ENCODE data around the gene PTPRF.
"Not testable (repeated sequence)": the region's sequence is repeated elsewhere in the genome, so short reads cannot be mapped to it uniquely, and the experiment has no call there.

Gene PTPRF

GRCh38 chr1:43530483-43531106, at the start of gene PTPRF:
Gene PTPRF, plus strand, starts transcription at chr1:43530883. Its CDS starts 14,193 bp downstream, at chr1:43545076.
- Histone ChIP-seq H3K9ac (ENCODE audit: low read depth, low read length) (peak within 1 kb of the TSS; percentile 76), H3K36me3 (ENCODE audit: control insufficient read depth, insufficient read depth, low read length) (no peaks in the 10 kb centered on the region), H3K4me1 (ENCODE audit: control insufficient read depth, insufficient read depth, low read length) (peaks cover 34% of the 10 kb centered on the region), H3K9me3 (ENCODE audit: control insufficient read depth, insufficient read depth, low read length) (no peaks in the 10 kb centered on the region), H3K27me3 (ENCODE audit: control insufficient read depth, insufficient read depth, low read length) (peaks cover 23% of the 10 kb centered on the region), H3K4me3 (ENCODE audit: low read depth, low read length) (peak within 1 kb of the TSS; percentile 88)

DNA sequence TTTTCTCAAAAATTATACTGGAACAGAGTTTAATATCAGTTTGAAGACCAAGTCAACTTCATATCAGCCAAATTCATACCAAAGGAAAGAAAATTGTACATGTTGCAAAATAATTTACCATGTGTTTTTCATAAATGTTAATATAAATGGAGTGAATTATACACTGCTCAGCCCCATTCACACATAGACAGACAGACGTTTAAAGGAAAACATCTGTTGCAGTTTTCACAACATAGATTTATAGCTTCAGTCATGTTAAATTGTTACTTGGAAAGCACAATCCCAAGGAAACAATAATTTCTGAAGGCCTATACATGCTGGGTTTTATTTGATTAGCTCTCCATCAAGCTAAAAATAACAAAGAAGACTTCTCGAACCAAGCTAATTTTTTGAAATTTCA, 49.2 kb upstream of the PTPRF start:
- H3K9ac ChIP-seq (ENCODE audit: low read depth, low read length) = no peak overlapping the region
- H3K4me3 ChIP-seq (ENCODE audit: low read depth, low read length) = no peak overlapping the region
- H3K36me3 ChIP-seq (ENCODE audit: control insufficient read depth, insufficient read depth, low read length) = no peaks in the 10 kb centered on the region
- no peaks in the 10 kb centered on the region for H3K27me3 ChIP-seq (ENCODE audit: control insufficient read depth, insufficient read depth, low read length)
- no peaks in the 10 kb centered on the region for H3K9me3 ChIP-seq (ENCODE audit: control insufficient read depth, insufficient read depth, low read length)
- no peaks in the 10 kb centered on the region for H3K4me1 ChIP-seq (ENCODE audit: control insufficient read depth, insufficient read depth, low read length)

DNA sequence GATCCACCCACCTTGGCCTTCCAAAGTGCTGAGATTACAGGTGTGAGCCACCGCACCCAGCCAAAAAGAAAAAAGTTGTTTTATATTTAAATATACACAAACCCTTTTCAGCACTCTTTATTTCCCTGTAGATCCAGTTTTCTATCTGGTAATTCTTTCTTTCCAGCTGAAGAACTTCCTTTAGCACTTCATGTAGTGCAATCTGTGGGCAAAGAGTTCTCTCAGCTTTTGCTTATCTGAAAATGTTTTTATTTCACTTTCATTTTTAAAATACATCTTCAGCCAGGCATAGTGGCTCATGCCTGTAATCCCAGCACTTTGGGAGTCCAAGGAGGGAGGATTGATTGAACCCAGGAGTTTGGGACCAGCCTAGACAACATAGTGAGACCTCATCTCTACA, 48.5 kb upstream of the PTPRF start:
- Histone ChIP-seq H3K27me3 (ENCODE audit: control insufficient read depth, insufficient read depth, low read length) (no peaks in the 10 kb centered on the region), H3K9ac (ENCODE audit: low read depth, low read length) (no peak overlapping the region), H3K36me3 (ENCODE audit: control insufficient read depth, insufficient read depth, low read length) (no peaks in the 10 kb centered on the region), H3K4me1 (ENCODE audit: control insufficient read depth, insufficient read depth, low read length) (no peaks in the 10 kb centered on the region), H3K4me3 (ENCODE audit: low read depth, low read length) (no peak overlapping the region), H3K9me3 (ENCODE audit: control insufficient read depth, insufficient read depth, low read length) (no peaks in the 10 kb centered on the region)

DNA sequence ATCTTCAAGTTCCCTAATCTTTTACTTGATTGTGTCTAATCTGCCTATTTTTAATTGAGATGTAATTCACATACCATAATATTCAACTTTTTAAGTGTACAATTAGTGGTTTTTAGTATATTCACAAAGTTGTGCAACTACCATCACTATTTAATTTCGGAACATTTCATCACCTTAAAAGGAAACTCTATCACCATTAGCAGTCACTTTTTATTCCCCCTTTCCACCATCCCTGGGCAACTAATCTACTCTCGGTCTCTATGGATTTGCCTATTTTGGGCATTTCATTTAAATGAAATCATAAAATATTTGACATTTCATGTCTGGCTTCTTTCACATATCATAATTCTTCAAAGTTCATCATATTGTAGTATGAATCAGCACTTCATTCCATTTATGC, 46.3 kb upstream of the PTPRF start:
- H3K27me3 ChIP-seq (ENCODE audit: control insufficient read depth, insufficient read depth, low read length) = no peaks in the 10 kb centered on the region
- H3K9me3 ChIP-seq (ENCODE audit: control insufficient read depth, insufficient read depth, low read length) = no peaks in the 10 kb centered on the region
- H3K4me1 ChIP-seq (ENCODE audit: control insufficient read depth, insufficient read depth, low read length) = no peaks in the 10 kb centered on the region

DNA sequence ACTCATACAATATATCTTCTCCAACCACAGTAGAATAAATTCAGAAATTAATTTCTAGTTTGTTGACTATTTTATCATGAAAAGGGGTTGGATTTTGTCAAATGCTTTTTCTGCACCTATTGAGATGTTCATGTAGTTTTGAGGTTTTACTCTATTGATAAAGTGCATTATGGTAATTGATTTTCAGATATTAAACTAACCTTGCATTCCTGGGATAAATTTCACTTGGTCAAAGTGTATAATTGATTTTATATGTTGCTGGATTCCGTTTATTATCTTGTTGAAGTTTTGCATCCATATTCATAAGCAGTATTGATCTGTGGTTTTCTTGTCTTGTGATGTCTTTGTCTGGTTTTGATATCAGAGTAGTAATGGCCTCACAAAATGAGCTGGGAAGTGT, 42.5 kb upstream of the PTPRF start:
- H3K4me3 ChIP-seq (ENCODE audit: low read depth, low read length) = no peak overlapping the region
- H3K4me1 ChIP-seq (ENCODE audit: control insufficient read depth, insufficient read depth, low read length) = no peaks in the 10 kb centered on the region
- no peaks in the 10 kb centered on the region for H3K27me3 ChIP-seq (ENCODE audit: control insufficient read depth, insufficient read depth, low read length)
- peaks cover 2% of the 10 kb centered on the region for H3K9me3 ChIP-seq (ENCODE audit: control insufficient read depth, insufficient read depth, low read length)
- H3K9ac ChIP-seq (ENCODE audit: low read depth, low read length) = no peak overlapping the region
- no peaks in the 10 kb centered on the region for H3K36me3 ChIP-seq (ENCODE audit: control insufficient read depth, insufficient read depth, low read length)

More for the DNA sequence above, 46.3 kb upstream of the PTPRF start:
- Histone ChIP-seq H3K4me3 (ENCODE audit: low read depth, low read length) (no peak overlapping the region), H3K36me3 (ENCODE audit: control insufficient read depth, insufficient read depth, low read length) (no peaks in the 10 kb centered on the region), H3K9ac (ENCODE audit: low read depth, low read length) (no peak overlapping the region)

DNA sequence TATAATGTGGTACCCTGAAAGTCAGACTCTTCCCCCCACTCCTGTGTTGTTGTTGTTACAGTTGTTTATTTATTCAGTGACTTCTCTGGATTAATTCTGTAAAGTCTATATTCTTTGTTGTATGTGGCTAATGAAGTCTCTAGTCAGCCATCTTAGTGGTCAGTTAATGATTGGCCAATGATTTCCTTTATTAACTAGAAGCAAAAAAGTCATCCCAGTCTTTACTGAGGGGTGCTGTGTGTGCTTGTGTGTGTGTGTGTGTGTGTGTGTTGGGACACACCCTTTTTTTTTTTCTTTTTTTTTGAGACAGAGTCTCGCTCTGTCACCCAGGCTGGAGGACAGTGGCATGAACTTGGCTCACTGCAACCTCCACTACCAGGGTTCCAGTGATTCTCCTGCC, 39.6 kb upstream of the PTPRF start:
- Histone ChIP-seq H3K9me3 (ENCODE audit: control insufficient read depth, insufficient read depth, low read length) (peaks cover 2% of the 10 kb centered on the region), H3K4me1 (ENCODE audit: control insufficient read depth, insufficient read depth, low read length) (peaks cover 9% of the 10 kb centered on the region), H3K27me3 (ENCODE audit: control insufficient read depth, insufficient read depth, low read length) (no peaks in the 10 kb centered on the region), H3K36me3 (ENCODE audit: control insufficient read depth, insufficient read depth, low read length) (no peaks in the 10 kb centered on the region), H3K4me3 (ENCODE audit: low read depth, low read length) (no peak overlapping the region), H3K9ac (ENCODE audit: low read depth, low read length) (no peak overlapping the region)

DNA sequence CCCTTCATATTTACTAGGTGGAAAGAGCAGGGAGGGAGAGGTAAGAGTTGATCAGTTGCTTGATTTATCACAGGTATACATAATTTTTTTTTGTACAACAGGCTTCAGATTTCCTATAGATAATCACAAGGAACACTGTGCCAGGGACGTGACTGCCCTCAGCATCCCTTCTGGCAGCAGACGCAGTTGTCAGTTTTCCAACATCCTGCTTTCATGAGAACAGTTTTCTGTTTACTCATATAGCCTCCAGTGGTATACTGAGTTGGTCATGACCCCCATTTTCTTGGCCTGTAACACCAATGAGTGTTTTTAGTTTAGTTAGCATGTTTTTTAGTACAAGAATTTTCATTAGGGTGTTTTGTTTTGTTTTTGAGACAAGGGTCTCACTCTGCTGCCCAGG, 37.9 kb upstream of the PTPRF start:
- no peak overlapping the region for H3K4me3 ChIP-seq (ENCODE audit: low read depth, low read length)
- no peaks in the 10 kb centered on the region for H3K27me3 ChIP-seq (ENCODE audit: control insufficient read depth, insufficient read depth, low read length)
- peaks cover 2% of the 10 kb centered on the region for H3K9me3 ChIP-seq (ENCODE audit: control insufficient read depth, insufficient read depth, low read length)
- H3K4me1 ChIP-seq (ENCODE audit: control insufficient read depth, insufficient read depth, low read length) = peaks cover 9% of the 10 kb centered on the region
- H3K36me3 ChIP-seq (ENCODE audit: control insufficient read depth, insufficient read depth, low read length) = no peaks in the 10 kb centered on the region
- H3K9ac ChIP-seq (ENCODE audit: low read depth, low read length) = no peak overlapping the region

- Histone ChIP-seq H3K27me3 (ENCODE audit: control insufficient read depth, insufficient read depth, low read length) (no peaks in the 10 kb centered on the region), H3K9ac (ENCODE audit: low read depth, low read length) (no peak overlapping the region), H3K36me3 (ENCODE audit: control insufficient read depth, insufficient read depth, low read length) (no peaks in the 10 kb centered on the region), H3K9me3 (ENCODE audit: control insufficient read depth, insufficient read depth, low read length) (peaks cover 2% of the 10 kb centered on the region), H3K4me1 (ENCODE audit: control insufficient read depth, insufficient read depth, low read length) (peaks cover 9% of the 10 kb centered on the region), H3K4me3 (ENCODE audit: low read depth, low read length) (no peak overlapping the region)
These were observed 36.8 kb upstream of the PTPRF start for GRCh38 chr1:43493661-43494450.

DNA sequence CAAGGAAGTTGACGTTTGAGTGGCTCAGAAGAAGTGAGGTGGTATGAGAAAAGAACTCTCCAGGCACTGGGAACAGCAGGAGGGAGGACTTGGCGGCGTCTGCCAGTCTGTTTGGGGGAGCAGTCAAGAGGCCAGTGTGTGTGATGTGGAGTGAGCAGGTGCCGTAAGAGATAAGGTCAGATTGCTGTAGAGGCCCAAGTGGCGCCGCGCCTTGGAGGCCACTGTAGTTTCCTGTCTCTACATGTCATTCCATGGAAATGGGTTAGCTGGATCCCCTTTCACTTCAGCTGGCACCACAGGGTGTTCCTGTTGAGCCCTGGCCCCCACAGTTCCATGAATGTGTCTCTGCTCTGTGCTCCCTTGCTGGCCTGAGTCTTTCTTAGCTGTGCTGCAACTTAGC, 35.5 kb upstream of the PTPRF start:
- H3K36me3 ChIP-seq (ENCODE audit: control insufficient read depth, insufficient read depth, low read length) = no peaks in the 10 kb centered on the region
- no peak overlapping the region for H3K9ac ChIP-seq (ENCODE audit: low read depth, low read length)
- H3K27me3 ChIP-seq (ENCODE audit: control insufficient read depth, insufficient read depth, low read length) = no peaks in the 10 kb centered on the region
- H3K4me1 ChIP-seq (ENCODE audit: control insufficient read depth, insufficient read depth, low read length) = peaks cover 9% of the 10 kb centered on the region
- peaks cover 2% of the 10 kb centered on the region for H3K9me3 ChIP-seq (ENCODE audit: control insufficient read depth, insufficient read depth, low read length)
- H3K4me3 ChIP-seq (ENCODE audit: low read depth, low read length) = no peak overlapping the region

- H3K27me3 ChIP-seq (ENCODE audit: control insufficient read depth, insufficient read depth, low read length) = no peaks in the 10 kb centered on the region
- H3K36me3 ChIP-seq (ENCODE audit: control insufficient read depth, insufficient read depth, low read length) = no peaks in the 10 kb centered on the region
- H3K9me3 ChIP-seq (ENCODE audit: control insufficient read depth, insufficient read depth, low read length) = no peaks in the 10 kb centered on the region
- no peak overlapping the region for H3K4me3 ChIP-seq (ENCODE audit: low read depth, low read length)
- H3K9ac ChIP-seq (ENCODE audit: low read depth, low read length) = no peak overlapping the region
- peaks cover 2% of the 10 kb centered on the region for H3K4me1 ChIP-seq (ENCODE audit: control insufficient read depth, insufficient read depth, low read length)
These were observed 30.8 kb upstream of the PTPRF start for GRCh38 chr1:43499898-43500297.

DNA sequence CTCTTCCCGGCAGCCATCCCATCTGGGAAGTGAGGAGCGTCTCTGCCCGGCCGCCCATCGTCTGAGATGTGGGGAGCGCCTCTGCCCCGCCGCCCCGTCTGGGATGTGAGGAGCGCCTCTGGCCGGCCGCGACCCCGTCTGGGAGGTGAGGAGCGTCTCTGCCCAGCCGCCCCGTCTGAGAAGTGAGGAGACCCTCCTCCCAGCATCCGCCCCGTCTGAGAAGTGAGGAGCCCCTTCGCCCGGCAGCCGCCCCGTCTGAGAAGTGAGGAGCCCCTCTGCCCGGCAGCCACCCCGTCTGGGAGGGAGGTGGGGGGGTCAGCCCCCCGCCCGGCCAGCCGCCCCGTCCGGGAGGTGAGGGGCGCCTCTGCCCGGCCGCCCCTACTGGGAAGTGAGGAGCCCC, 28.9 kb upstream of the PTPRF start:
- not testable (repeated sequence) for H3K4me1 ChIP-seq (ENCODE audit: control insufficient read depth, insufficient read depth, low read length); H3K27me3 ChIP-seq (ENCODE audit: control insufficient read depth, insufficient read depth, low read length); H3K9ac ChIP-seq (ENCODE audit: low read depth, low read length); H3K4me3 ChIP-seq (ENCODE audit: low read depth, low read length); H3K9me3 ChIP-seq (ENCODE audit: control insufficient read depth, insufficient read depth, low read length); H3K36me3 ChIP-seq (ENCODE audit: control insufficient read depth, insufficient read depth, low read length)

GRCh38 chr1:43503534-43503933, 27.1 kb upstream of the PTPRF start:
- Histone ChIP-seq H3K4me1 (ENCODE audit: control insufficient read depth, insufficient read depth, low read length) (no peaks in the 10 kb centered on the region), H3K4me3 (ENCODE audit: low read depth, low read length) (no peak overlapping the region), H3K27me3 (ENCODE audit: control insufficient read depth, insufficient read depth, low read length) (no peaks in the 10 kb centered on the region), H3K9ac (ENCODE audit: low read depth, low read length) (no peak overlapping the region), H3K9me3 (ENCODE audit: control insufficient read depth, insufficient read depth, low read length) (no peaks in the 10 kb centered on the region), H3K36me3 (ENCODE audit: control insufficient read depth, insufficient read depth, low read length) (no peaks in the 10 kb centered on the region)

Data from iPS-15b (cell line).